ENCODE data around the gene UXS1. TPM values are rescaled to one million over a fixed set of nuclear protein-coding genes. Genes with fewer than 3 reads are reported as not detected.

Gene UXS1
- total and polyA plus RNA-seq, 2 of the 8 experiments (the other 6 are each of a cell fraction or from before 2014, with no cell fraction given): 44.5 to 63.4 TPM

DNA sequence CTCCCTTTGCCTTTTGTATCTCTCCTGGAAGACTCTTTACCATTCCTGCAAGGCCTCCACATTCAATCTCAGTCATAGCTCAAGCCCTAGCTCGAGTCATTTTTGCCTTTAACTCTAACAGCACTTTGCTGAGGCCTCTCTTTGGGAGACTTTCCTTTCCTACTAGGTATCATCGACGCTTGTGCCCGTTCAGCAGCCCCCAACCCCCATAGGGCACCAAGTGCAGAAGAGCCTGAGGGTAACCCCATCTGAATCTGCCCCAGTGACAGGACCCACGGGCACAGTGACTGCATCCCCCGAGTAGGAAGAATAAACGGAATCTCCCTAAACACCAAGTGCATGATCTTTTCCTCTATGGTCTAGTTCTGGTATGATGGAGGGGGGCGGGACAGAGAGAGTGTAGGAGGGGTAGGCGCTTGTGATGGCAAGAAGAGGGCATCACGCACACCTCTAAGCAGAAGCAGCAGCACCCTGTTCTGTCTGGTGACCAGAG is 66.3 kb downstream of the UXS1 start:
- Histone ChIP-seq H4K91ac (replicated peaks; ENCODE audit: insufficient read length, low read length) (no peak overlapping the region), H4K8ac (ENCODE audit: extremely low read depth, insufficient read depth, low read length) (no peak overlapping the region), H4K20me1 (replicated peaks in 1 of 2; ENCODE audit: control insufficient read depth in 1 of 2, insufficient read depth in 2 of 2, low read length in 2 of 2) (peaks cover 0 to 2% of the 10 kb centered on the region in 2 experiments), H4K5ac (ENCODE audit: insufficient read length, low read depth, low read length) (no peak overlapping the region), H3K14ac (ENCODE audit: insufficient read length) (no peak overlapping the region), H3K23ac (ENCODE audit: insufficient read length) (no peak overlapping the region), H3K27me3 (replicated peaks in 1 of 4; ENCODE audit: control insufficient read depth in 3 of 4, extremely low read depth in 1 of 4, insufficient read depth in 3 of 4, low read length in 3 of 4) (no peaks in the 10 kb centered on the region), H3K4ac (replicated peaks; ENCODE audit: insufficient read length, low read depth, low read length) (no peak overlapping the region), H2BK5ac (ENCODE audit: low read depth, low read length) (no peak overlapping the region; the same call in 1 of the 2 replicates), H3K9ac (replicated peaks in 1 of 4; ENCODE audit: extremely low read depth in 1 of 4, low read depth in 3 of 4, low read length in 3 of 4) (no peak overlapping the region), H2AK5ac (ENCODE audit: low read depth, low read length) (no peak overlapping the region), H3K4me3 (ENCODE audit: extremely low read depth in 1 of 4, insufficient read depth in 2 of 4, low read depth in 3 of 4, low read length in 4 of 4) (no peak overlapping the region), H3K27ac (ENCODE audit: low read depth, low read length) (no peak overlapping the region), H3K79me2 (ENCODE audit: control insufficient read depth in 1 of 2, insufficient read depth in 2 of 2, low read length in 2 of 2) (peaks cover 3 to 23% of the 10 kb centered on the region in 2 experiments; a peak in 3 of 4 replicates), H2BK15ac (ENCODE audit: low read length) (no peak overlapping the region), H3K56ac (replicated peaks; ENCODE audit: insufficient read length, low read depth, low read length) (no peak overlapping the region), H3K18ac (ENCODE audit: extremely low read depth, low read length) (no peak overlapping the region), H3K23me2 (ENCODE audit: low read depth, low read length) (no peaks in the 10 kb centered on the region), H2BK20ac (ENCODE audit: low read length) (no peak overlapping the region), H3K36me3 (ENCODE audit: control insufficient read depth in 2 of 4, insufficient read depth in 4 of 4, low read length in 3 of 4) (peaks cover 0 to 15% (median 13%) of the 10 kb centered on the region in 4 experiments; a peak in 6 of 8 replicates), H3K4me2 (ENCODE audit: insufficient read depth in 1 of 2, low read depth in 2 of 2, low read length in 2 of 2) (no peak overlapping the region), H3K9me3 (ENCODE audit: insufficient read depth in 2 of 2, low read depth in 1 of 2, low read length in 1 of 2) (no peaks in the 10 kb centered on the region), H2AFZ (ENCODE audit: low read length) (no peak overlapping the region), H3K4me1 (replicated peaks in 1 of 4; ENCODE audit: control insufficient read depth in 3 of 4, insufficient read depth in 4 of 4, low read length in 3 of 4) (peaks cover 2 to 7% (median 6%) of the 10 kb centered on the region in 4 experiments), H2BK12ac (ENCODE audit: low read depth, low read length) (no peak overlapping the region), H2BK120ac (replicated peaks; ENCODE audit: low read depth, low read length) (no peak overlapping the region), H3K79me1 (ENCODE audit: low read depth, low read length) (peaks cover 9% of the 10 kb centered on the region)
- ChIA-PET CTCF (ENCODE audit: partially characterized antibody) (no interaction called here), POLR2A (ENCODE audit: partially characterized antibody) (no interaction called here)
- 94% methylated on average over 10 of the region's 10 CpGs; no CpG with 5 or more reads in 1 of the 2 experiments for WGBS, 2 experiments (ENCODE audit: extremely low coverage in 1 of 2, insufficient coverage in 1 of 2, insufficient read length in 1 of 2, insufficient replicate concordance in 2 of 2, low coverage in 1 of 2, low lambda C conversion rate in 2 of 2, missing lambda C conversion rate in 1 of 2)
- FAIRE-seq: no peak
- DNase-seq (ENCODE audit: low read depth in 1 of 2, low spot score in 2 of 2): no peak
- TF ChIP-seq HDAC6 (IDR thresholded peaks at IDR 0.05; ENCODE audit: low read depth, low read length) (no peak), SP2 (IDR thresholded peaks at IDR 0.05; ENCODE audit: low read length) (no peak), PHF8 (conservative IDR thresholded peaks at IDR 0.05; ENCODE audit: low read depth, low read length) (no peak), SUZ12 (IDR thresholded peaks at IDR 0.05; ENCODE audit: low read length) (no peak), HDAC2 (IDR thresholded peaks at IDR 0.05; ENCODE audit: borderline replicate concordance in 1 of 2, low read depth in 2 of 2, low read length in 2 of 2) (no peak), ASH2L (IDR thresholded peaks at IDR 0.05; ENCODE audit: low read length) (no peak), SIX5 (IDR thresholded peaks at IDR 0.05; ENCODE audit: low read depth, low read length) (no peak), SIN3A (conservative IDR thresholded peaks at IDR 0.05 in 1 of 2, IDR thresholded peaks at IDR 0.05 in 1 of 2; ENCODE audit: low read depth in 1 of 2, low read length in 2 of 2) (no peak), EZH2 (IDR thresholded peaks at IDR 0.05; ENCODE audit: low read depth, low read length, severe bottlenecking) (no peak)
- TF ChIP-seq, protein P1, sequence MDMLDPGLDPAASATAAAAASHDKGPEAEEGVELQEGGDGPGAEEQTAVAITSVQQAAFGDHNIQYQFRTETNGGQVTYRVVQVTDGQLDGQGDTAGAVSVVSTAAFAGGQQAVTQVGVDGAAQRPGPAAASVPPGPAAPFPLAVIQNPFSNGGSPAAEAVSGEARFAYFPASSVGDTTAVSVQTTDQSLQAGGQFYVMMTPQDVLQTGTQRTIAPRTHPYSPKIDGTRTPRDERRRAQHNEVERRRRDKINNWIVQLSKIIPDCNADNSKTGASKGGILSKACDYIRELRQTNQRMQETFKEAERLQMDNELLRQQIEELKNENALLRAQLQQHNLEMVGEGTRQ (IDR thresholded peaks at IDR 0.05; ENCODE audit: low read length): no peak
- TF ChIP-seq, protein P2, sequence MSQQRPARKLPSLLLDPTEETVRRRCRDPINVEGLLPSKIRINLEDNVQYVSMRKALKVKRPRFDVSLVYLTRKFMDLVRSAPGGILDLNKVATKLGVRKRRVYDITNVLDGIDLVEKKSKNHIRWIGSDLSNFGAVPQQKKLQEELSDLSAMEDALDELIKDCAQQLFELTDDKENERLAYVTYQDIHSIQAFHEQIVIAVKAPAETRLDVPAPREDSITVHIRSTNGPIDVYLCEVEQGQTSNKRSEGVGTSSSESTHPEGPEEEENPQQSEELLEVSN (IDR thresholded peaks at IDR 0.05): no peak

Measured in H1 (cell line).